ENCODE measurements around the gene PPFIBP2.

Gene PPFIBP2

DNA sequence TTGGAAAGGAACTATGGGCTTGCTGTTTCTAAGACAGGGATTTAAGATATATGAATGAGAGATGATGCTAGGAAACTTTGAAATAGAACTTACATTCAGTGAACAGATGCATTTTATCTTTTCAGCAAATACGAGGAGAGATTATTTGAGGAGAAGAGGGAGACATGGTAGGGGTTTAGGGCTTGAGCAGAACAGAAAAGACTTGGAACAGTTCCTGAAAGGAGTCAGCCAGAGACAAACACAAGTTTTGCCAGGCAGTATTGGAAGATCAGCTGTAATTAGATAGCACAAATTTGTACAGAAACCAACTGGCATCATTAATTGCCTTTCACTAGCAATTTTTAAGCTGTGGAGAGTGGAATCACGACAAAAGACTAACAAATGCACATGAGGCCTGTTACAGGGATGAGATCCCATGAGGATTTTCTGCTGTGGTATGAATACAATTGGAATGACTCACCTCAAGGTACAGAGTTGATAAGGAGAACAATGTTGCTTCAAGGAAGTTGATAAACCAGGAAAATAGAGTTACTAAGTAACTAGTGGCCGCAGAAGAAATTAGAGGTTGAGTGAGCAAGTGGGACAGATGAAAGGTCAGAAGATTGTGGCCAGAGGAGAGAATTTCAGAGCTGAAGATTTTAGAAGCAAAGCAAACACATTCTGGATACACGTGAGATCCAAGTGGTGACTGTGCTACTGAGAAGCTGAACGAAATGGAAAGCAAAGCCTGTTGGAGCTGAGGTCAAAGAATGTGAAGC, 91.6 kb downstream of the PPFIBP2 start:
- DNase-seq, result no peak

DNA sequence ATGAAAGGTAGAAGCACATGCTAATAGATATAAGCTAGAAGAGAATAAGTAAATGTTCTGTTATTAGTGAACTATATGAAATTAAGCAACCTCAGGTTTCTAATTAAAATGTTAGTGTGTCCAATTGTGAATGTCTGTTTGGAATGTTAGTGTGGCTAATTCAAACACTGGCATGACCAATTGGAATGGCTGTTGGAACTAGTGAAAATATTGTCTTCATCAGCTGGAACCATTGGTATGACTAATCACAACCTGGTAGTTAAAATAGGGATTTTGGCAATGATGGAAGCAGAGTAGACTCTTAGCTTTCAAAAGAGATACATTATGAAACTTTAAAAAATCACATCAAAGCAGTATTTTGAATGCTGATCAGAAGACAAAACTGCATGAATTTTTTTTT, 92.7 kb downstream of the PPFIBP2 start:
- DNase-seq, result no peak

DNA sequence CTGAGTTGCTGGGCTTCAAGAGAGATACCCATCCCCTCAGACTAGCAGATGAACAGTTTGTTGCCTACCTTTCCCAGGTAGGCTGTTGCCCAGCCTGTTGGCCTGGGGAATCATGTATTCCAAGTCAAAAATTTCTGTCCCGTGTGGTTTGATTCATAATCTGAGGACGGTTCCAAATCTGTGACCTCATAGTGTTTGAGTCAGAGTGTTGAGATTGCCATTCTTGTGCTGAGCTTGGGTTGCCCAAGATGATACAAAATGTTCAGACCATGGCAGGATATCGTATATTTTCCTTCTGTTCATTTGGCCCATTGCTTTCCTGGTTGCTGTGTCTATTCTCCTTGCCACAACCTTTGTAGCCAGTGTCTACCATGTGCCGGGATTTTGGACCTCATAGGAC, 95.2 kb downstream of the PPFIBP2 start:
- no peak for DNase-seq

DNA sequence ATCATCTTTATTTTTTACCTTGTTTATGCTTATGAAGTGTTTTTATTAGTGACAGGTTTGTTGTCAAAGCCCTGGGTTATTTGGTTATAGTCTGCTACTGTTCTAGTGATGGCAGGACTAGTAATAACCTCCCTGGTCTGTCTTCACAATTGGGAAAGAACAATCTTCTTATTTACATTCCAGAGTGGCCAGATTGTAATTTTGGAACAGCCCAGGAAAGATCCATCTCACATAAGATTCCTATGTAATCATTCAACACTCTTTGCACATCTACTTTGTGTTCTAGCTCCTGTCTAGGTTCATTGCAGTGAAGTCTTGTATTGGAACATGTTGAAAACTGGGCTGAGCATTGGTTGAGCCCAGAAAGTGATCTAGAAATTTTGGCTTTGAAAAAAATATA, 95.7 kb downstream of the PPFIBP2 start:
- no peak for DNase-seq

DNA sequence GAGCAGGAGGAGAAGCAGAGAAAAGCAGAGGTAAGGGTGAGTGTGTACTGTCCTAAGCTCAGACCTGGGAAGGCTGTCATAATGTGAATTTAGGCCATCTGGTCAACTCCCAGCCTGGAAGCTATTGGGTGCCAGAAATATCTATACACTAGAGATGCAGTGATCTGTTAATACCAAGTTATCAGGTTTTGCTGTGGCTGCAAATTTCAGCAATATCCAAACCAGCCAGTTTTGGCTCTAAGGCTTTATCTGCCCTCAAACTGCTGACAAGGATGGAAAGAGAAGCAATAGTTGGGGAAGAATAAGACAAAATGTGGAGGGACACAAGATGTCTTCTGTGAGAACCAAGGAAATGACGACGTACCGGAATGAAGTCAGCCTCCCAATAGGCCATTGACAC, 96.6 kb downstream of the PPFIBP2 start:
- no peak for DNase-seq

DNA sequence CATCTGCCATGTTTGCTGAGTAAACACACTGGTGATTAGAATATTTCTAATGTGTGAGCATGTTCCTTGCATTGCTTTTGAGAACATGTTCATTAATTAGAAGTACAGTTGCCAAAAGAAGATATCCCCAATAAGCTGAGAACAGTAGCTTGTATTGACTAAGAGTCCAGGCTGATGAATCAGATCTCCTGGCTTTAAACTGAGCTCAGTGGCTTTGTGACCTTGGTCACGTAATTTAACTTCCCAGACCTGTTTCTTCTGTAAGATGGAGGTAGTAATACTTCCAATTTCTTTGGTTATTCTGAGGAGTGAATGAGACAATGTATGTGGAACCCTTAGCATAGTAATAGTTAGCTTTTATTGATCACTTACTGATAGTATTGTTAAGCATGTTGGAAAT, 97.6 kb downstream of the PPFIBP2 start:
- DNase-seq, result no peak

DNA sequence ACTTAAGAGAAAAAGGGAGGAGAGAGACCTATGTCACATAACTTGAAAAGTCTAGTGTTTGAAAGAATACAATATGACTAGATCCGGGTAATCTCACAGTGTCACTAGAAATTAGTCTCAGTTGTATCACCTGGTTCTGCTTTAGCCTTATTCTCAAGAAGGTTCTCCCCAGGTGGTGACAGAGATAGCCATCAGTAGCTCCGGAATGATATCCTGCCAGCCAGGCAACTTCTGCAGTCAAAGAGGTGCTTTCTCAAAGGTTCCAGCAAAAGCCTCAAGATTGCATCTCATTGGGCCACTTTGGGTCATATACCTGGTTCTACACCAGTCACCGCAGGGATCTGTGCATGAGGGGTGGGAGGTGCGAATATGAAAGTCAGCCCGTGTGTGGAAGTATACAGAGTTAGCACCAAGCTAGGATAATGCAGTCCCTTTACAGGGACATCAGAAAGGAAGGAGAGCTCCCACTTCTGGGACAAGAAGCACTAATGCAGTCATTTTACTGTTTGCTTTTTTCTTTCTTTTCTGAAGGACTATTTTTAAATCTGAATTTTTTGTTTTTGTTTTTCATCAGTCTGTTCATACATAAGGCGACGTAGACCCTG, 98.4 kb downstream of the PPFIBP2 start:
- no peak for DNase-seq

DNA sequence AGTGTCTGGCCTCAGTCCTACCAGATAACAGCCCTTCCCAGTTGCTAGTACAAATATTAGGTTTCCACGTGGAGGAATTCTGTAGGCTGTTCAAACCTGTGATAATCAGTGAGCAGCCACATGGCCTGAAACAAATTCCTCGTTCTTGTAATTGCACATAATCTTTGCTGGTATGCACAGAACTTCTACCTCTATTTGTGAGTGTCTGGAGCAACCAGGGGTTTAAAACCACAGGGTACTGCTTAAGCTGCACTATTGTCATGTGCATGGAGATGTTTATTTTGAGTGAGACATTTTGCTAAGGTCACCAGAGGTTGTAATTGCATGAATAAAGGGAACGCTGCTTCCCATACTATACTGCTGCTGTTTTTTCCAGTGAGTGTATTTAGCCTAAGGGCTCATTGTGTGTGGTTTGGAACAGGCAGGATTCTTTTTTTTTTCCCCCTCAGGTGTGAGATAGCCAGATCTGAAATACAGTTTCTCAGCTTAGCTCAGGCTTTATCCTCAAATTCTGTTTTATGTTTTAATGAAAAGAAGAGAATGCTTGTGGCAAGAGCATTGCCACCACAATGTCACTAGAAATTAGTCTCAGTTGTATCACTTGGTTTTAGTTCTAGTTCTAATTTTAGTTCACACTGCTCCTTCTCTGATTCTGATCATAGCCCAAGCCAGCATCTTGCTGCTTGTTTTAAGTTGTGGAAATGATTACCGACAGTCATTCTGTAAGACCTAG, 99.0 kb downstream of the PPFIBP2 start:
- no peak for DNase-seq

DNA sequence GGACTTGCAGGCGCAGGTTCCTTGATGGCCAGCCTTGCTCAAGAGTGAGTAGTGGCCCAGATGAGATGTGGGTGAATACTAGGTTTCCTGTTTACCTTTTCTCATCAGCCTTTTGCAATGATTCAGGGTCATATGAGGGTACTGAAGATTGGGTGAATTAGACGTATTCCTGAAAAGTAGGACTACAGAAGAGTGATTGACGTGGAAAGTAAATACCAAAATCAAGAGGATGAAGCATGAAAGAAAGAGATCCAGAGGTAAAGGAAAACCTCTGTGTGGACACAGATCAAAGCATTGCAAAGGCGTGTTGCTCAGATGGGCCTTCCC, 99.6 kb downstream of the PPFIBP2 start:
- DNase-seq, result no peak

DNA sequence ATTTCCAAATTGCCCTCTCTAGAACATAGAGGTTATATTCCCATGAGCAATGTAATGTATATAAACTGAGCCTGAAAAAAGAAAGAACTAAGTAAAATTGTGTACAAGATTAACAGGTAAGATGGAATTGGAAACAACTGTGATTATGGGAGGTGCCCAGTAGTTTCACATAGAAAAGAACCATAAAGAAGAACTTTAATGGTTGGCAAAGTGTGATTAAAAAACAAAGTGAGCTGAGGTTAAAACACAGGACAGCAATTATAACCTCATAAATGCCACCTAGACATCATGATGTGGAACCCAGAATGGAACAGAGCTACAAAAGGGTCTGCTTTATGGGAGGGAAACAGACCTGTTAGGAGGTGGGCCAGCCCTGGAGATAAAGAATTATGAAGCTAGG, 100.9 kb downstream of the PPFIBP2 start:
- DNase-seq, result no peak

DNA sequence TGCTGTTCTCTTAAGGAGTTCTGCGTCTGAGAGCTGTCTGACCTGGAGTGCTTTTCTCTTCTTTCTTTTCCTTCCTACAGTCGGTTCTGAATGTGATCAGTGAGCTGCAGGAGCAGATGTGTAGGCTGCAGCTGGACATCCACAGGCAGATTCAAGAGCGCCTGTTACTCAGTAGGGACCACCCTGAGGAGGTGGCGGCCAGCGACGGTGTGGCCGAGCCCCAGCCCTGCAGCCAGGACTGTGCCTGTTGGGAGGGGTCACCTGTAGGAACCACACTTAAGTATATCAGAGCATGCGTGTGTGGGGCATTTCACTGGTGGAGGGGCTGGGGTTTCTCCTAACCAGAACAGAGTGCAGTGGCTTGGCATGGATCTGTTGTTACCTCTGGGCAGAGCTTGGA, 103.2 kb downstream of the PPFIBP2 start:
- no peak for DNase-seq

DNA sequence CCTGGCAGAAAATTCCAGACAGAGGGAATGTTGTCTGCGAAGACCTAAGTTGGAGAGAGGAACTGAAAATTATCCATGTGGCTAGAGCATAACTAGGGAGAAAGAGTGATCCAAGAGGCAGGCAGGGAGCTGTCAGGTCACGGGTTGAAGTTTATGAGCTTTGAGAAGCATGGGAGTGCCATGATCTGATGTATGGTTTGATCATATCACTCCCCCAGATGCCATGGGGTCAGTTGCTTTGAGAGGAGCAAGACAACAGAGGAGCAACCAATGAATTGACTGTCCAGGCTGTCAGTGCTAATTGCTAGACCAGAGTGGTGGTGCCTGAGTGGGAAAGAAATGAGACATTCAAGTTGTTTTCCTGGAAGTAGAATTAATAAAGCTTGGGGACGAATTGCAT, 105.5 kb downstream of the PPFIBP2 start:
- no peak for DNase-seq

DNA sequence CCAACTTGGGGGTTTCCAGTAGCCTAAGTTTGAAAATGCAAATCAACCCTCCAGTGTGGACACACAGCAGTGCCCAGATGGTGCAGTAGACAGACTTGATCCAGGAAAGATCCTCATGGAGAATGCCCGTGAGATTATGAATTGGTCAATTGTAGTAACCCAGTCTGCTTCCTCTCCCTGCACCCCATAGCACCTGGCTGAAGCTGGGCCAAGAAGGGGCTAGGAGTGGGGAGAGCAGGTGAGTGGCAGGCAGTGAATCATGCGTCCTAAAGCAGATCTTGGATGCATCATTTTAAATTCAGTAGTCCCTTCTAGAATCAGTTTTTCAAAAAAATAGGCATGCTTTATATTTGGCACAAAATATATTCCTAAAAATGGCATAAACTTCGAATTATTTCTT, 107.3 kb downstream of the PPFIBP2 start:
- no peak for DNase-seq

DNA sequence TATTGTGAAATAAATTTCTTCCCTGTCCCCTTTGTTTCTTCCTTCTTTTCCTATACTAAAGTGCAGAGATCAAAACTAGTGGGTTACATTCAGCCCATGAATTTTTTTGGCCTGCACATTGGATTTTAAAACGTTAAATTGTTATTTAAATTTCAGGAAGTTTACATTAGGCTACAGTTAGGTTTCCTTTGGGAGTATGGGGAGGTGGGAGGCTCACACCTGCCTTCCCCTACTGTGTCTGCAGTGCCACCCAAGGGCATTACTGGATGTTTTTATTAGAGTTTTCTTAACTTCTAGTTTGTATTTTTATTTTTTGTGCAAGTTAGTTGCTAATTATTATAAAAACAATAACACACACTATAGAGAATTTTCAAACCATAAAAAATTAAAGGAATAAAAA, 107.8 kb downstream of the PPFIBP2 start:
- no peak for DNase-seq

DNA sequence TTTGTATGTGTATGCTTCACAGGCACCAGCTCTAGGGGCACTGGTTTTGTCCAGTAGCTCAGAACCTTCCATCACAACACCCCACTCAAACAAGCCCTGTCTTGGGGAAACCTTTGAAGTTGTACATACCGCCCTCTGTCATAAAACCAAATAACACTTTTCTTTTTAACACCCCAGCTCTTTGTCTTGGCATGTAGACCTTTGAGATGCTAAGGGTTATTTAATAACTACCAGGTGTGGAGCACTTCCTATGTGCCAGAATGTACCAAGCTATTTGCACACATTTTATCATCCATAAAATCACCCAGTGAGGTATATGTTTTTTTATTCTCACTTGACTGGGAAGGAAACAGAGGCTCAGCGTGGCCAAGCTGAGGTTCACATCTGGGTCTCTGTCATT, 108.9 kb downstream of the PPFIBP2 start:
- no peak for DNase-seq

DNA sequence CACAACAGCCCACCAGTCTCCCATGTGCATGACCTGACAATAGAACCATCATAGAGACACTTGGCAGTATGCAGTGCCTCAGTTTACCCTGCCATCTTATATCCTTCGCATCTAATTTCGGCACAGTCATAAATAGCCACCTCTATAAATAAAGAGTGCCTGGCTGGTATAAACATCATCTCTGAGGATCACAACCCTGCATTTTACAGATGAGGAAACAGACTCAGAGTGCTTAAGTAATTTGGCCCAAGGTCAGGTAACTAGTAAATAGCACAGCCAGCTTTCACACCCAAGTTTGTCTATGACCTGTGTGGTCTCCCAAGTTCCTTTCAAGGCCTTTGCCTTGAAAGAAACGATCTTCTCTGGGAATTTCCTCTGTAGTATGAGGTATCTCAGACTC, 114.9 kb downstream of the PPFIBP2 start:
- no peak for DNase-seq

DNA sequence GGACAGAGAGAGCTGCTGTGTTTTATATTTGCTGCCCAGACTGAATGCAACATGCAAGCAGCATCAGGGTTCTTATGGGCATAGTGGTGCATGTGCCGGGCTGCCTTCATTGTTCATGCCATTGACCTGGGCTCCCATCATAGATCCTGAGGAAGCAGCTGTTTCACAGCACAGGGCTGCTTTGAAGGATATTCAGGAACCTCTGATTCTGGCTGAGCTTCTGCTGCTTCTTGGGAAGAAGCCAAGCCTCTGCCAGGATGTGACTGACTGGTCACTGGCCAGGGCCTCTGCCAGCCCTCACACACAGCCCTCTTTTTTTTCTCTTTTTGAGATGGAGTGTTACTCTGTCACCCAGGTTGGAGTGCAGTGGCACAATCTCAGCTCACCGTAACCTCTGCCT, 116.2 kb downstream of the PPFIBP2 start:
- DNase-seq, result no peak

DNA sequence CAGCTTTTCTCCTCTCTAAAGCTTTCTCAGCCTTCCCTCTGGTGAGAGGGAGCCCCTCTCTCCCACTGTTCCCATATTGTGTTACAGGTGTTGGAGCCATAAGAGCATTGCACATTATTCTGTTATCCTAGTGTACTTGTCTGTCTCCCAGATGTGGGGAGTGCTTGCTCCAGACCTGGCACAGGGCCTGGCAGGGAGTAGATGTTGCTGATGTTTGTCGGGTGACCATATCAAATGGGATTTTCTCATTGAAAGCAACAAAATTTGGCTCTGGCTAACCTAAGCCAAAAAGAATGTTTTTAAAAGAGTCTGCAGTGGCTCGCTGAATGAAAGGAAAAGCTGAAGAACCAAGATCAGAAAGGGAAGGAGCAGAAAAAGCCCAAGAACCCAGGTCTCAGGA, 118.4 kb downstream of the PPFIBP2 start:
- DNase-seq, result no peak

DNA sequence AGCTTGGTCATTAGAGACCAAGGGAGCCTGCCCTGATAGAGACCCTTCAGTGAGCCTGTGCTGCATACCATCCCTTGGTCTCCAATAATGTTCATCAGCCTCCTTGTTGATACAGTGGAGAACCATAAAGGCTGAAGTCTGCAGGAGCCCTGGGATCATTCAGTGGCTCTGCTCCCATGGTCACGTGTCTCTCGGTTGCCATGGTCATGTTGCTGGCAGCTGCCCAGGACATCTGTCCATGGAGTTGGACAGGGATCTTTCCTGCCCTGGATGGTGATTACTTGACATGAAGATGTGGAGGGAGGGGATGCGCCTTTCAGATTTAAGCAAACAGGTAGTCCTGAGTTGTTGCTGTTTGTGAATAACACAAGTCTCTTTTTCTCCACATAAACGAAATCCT, 121.3 kb downstream of the PPFIBP2 start:
- DNase-seq, result no peak

DNA sequence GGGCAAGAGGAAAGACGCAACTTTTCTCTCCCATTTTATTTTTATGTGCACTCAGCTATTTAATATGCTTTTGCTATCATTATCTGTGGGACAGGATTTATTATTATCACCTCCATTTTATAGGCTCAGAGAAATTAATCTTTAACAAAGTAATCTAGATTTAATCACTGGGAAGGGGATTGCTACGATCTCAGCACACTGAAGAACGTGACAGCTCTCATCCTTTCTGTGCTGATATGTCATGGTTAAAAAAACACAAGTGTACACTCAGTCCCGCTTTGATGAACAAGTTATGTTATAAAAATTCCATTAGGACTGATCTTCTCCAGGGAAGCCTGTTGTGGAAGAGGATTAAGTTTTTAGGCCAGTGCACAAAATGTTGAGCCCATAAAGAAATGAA, 121.9 kb downstream of the PPFIBP2 start:
- no peak for DNase-seq

DNA sequence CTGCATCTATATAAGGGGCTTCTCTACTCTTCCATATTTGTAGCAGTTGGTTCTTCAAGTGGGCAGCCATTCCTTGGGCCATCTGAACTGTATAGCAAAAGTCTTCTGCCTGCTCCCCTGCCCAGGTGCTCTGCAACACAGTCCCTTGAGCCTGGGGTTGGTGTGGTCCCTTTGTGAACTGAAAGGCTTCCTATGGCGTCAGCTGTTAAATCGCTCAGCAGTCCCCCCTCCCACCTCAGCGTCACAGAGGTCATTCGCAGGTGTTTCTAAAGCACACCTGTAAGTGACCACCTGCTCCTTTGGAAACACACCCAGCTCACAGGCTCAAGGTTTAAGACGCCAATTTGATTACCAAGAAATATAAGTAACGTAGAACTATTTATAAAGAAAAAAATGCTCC, 122.6 kb downstream of the PPFIBP2 start:
- DNase-seq, result no peak

DNA sequence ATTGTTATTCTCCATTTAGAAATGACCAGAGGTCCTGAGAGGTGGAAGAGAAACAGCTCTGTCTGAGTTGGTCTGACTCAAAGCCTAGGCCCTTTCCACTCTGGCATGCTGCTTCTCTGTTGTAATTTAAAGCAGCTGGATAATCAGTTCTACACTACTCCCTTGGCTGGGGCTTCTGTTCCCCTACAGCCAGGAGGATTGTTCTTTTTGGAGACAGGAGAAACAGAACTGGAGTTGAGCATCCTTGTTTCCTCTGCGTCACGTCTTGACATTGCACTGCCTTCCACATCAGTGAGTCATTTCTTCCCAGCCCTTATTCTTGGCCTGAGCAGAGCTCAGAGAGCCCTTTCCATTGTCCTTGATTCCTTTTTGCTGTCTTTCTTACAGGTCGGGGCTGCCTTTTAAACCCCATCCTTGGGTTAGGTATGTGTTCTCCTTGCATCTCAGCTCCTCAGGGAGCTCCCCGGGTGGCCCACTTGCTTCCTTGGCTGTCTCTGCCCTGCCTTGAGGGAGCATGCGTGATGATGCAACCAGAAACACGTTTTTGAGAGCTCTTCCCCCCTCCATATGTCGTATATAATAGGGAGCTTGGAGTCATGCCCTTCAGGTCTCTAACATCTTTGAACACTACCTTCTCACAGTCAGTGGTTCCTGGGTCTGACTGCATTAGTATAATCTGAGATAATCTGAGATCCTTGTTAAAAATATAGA, 123.8 kb downstream of the PPFIBP2 start:
- no peak for DNase-seq

DNA sequence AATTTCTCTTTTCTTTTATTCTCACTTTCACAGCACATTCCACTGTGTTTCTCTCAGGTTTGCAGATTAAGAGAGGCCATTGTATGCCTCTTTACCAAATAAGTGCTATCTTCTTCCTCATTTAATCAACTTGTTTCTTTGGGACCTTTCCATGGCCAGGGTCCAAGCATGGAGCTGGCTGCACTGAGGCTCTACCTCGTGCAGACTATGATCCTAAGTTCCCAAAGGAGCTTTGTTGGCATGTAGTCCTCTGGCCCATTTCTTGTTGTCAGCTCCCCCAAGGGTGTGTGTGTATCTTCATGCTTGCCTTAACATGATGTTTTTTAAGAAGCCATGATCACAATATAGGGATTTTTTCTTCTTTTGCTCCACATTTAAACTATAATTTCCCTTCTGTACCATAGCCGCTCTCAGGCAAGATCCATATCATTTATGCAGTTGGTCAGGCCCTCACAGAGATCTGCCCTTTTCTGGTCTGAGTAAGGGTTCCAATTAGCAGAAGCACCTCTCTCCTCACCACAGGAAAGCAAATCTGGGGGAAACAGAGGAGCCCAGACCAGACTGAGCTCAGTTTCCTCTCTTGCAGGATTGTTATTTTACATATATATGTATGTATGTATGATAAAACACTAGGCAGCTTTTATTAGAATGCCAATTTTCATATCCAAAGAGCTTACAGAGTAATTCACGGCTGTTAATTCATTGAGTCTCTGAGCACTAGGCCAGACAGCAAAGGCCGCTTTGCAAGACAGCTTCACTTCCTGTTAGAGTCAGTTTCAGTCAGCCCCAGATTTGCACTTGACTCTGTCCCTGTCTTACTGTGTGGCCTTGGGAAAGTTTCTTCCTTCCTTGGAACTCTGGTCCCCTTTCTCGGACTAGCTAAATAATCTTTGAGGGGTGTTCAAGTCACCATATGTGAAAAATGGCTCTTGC, 125.2 kb downstream of the PPFIBP2 start:
- DNase-seq, result no peak
